Calu3 (cell line): ENCODE results near the gene CACNA1S. TPM values are rescaled to one million over a fixed set of nuclear protein-coding genes. Genes with fewer than 3 reads are reported as not detected.

Source experiments
- BruUV-seq: library from RNA; stranded (reverse); fragments of 400-500 nt; replicated peaks from 2 replicates; lab custom pipeline; 2021; lab: Mats Ljungman, UMichigan
- CTCF ChIA-PET: fragments of 300-600 bp; sonication (Branson Sonifier 250); formaldehyde crosslinking; loops from one replicate; lab custom pipeline; 2022; ENCODE audit warnings: antibody characterized with exemption; lab: Charles Lee
- DNase-seq: peaks from one replicate; pipeline ENCODE4 v3.0.0; 2022
- H3K27ac Mint-ChIP-seq: one replicate; pipeline ENCODE4 v1.8.0; 2022; ENCODE audit warnings: mixed read lengths; ENCODE audit not compliant: unreplicated experiment
- H3K27me3 Mint-ChIP-seq: one replicate; pipeline ENCODE4 v1.8.0; 2022; ENCODE audit warnings: mixed read lengths; ENCODE audit not compliant: unreplicated experiment
- H3K36me3 Mint-ChIP-seq: one replicate; pipeline ENCODE4 v1.8.0; 2022; ENCODE audit warnings: mild to moderate bottlenecking, moderate library complexity, mixed read lengths; ENCODE audit not compliant: insufficient read depth, unreplicated experiment
- H3K4me1 Mint-ChIP-seq: one replicate; pipeline ENCODE4 v1.8.0; 2022; ENCODE audit warnings: mild to moderate bottlenecking, low read depth, mixed read lengths; ENCODE audit not compliant: unreplicated experiment
- H3K4me3 Mint-ChIP-seq: one replicate; pipeline ENCODE4 v1.8.0; 2022; ENCODE audit warnings: mild to moderate bottlenecking, low read depth, moderate library complexity, mixed read lengths; ENCODE audit not compliant: unreplicated experiment
- H3K9me3 Mint-ChIP-seq: one replicate; pipeline ENCODE4 v1.8.0; 2022; ENCODE audit warnings: low read depth, mixed read lengths; ENCODE audit not compliant: unreplicated experiment
- intact Hi-C: fragments of 100-400 bp; cut with micrococcal nuclease; formaldehyde crosslinking; loops from one replicate; pipeline ENCODE4 v1.10.0; 2022; ENCODE audit not compliant: unreplicated experiment
- total RNA-seq: library from RNA; stranded (reverse); gene quantifications from 2 replicates; pipeline ENCODE4 v1.2.3, GENCODE V29; 2022
- TF ChIP-seq, protein P1 (sequence below): fragments of 200-600 bp; IDR thresholded peaks from one replicate; pipeline ENCODE4 v1.8.0; 2022; ENCODE audit warnings: antibody characterized with exemption; ENCODE audit not compliant: unreplicated experiment

Gene CACNA1S
- total RNA-seq, 1 experiment from 2014 or later: not detected

GRCh38 chr1:201002510-201002909 lies 109.7 kb downstream of the CACNA1S start:
- TF ChIP-seq, protein P1, sequence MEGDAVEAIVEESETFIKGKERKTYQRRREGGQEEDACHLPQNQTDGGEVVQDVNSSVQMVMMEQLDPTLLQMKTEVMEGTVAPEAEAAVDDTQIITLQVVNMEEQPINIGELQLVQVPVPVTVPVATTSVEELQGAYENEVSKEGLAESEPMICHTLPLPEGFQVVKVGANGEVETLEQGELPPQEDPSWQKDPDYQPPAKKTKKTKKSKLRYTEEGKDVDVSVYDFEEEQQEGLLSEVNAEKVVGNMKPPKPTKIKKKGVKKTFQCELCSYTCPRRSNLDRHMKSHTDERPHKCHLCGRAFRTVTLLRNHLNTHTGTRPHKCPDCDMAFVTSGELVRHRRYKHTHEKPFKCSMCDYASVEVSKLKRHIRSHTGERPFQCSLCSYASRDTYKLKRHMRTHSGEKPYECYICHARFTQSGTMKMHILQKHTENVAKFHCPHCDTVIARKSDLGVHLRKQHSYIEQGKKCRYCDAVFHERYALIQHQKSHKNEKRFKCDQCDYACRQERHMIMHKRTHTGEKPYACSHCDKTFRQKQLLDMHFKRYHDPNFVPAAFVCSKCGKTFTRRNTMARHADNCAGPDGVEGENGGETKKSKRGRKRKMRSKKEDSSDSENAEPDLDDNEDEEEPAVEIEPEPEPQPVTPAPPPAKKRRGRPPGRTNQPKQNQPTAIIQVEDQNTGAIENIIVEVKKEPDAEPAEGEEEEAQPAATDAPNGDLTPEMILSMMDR: no peak
- no peak overlapping the region for H3K4me3 Mint-ChIP-seq
- CTCF ChIA-PET: interaction anchor here (1.1 kb wide), 1 partner anchor 8 kb away, joined by 3 read pairs; no protein-coding TSS in a partner anchor
- H3K27me3 Mint-ChIP-seq: no peaks in the 10 kb centered on the region
- H3K4me1 Mint-ChIP-seq: no peaks in the 10 kb centered on the region
- DNase-seq: no peak
- no peak overlapping the region for H3K27ac Mint-ChIP-seq
- BruUV-seq: no TSS peak
- H3K9me3 Mint-ChIP-seq: no peaks in the 10 kb centered on the region
- intact Hi-C loops: no loop called here
- H3K36me3 Mint-ChIP-seq: no peaks in the 10 kb centered on the region

GRCh38 chr1:201001962-201002361 lies 110.3 kb downstream of the CACNA1S start:
- intact Hi-C loops: no loop called here
- no peak overlapping the region for H3K27ac Mint-ChIP-seq
- CTCF ChIA-PET: interaction anchor here (1.1 kb wide), 1 partner anchor 9 kb away, joined by 3 read pairs; no protein-coding TSS in a partner anchor
- no peaks in the 10 kb centered on the region for H3K9me3 Mint-ChIP-seq
- no TSS peak for BruUV-seq
- H3K36me3 Mint-ChIP-seq: no peaks in the 10 kb centered on the region
- no peak overlapping the region for H3K4me3 Mint-ChIP-seq
- TF ChIP-seq, protein P1: no peak
- no peaks in the 10 kb centered on the region for H3K4me1 Mint-ChIP-seq
- H3K27me3 Mint-ChIP-seq: no peaks in the 10 kb centered on the region
- DNase-seq: no peak

- CTCF ChIA-PET: interaction anchor here (0.6 to 0.7 kb wide), 2 partner anchors 28 to 145 kb away, joined by 3 read pairs; no protein-coding TSS in a partner anchor
Observed at GRCh38 chr1:201000391-201000790, 111.8 kb downstream of the CACNA1S start.

DNA sequence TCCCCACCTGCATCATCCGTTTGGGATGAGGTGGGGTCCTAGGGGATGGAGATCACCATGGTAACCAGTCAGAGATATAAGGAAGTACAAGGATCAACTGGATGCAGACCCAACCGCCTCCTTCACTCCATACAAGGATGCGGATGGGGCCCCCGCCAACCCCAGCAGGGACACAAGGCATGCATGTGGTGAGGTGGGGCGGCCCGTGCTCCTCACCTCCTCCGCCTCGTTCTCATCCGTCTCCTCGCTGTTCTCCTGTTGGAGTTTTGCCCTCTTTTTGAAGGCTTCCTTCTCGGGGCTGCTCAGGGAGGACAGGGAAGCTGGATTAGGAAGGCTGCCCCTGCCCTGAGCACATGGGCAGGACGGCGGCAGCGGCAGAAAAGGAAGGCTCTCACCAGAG lies 112.6 kb downstream of the CACNA1S start:
- TF ChIP-seq, protein P1: no peak
- no TSS peak for BruUV-seq
- H3K9me3 Mint-ChIP-seq: no peaks in the 10 kb centered on the region
- DNase-seq: no peak
- CTCF ChIA-PET: no interaction called here
- H3K27me3 Mint-ChIP-seq: no peaks in the 10 kb centered on the region
- no peak overlapping the region for H3K4me3 Mint-ChIP-seq
- H3K4me1 Mint-ChIP-seq: no peaks in the 10 kb centered on the region
- H3K27ac Mint-ChIP-seq: no peak overlapping the region
- H3K36me3 Mint-ChIP-seq: no peaks in the 10 kb centered on the region
- intact Hi-C loops: no loop called here

More at GRCh38 chr1:201000391-201000790, 111.8 kb downstream of the CACNA1S start:
- Mint-ChIP-seq H3K4me1 (no peaks in the 10 kb centered on the region), H3K9me3 (no peaks in the 10 kb centered on the region), H3K4me3 (no peak overlapping the region), H3K36me3 (no peaks in the 10 kb centered on the region), H3K27ac (no peak overlapping the region), H3K27me3 (no peaks in the 10 kb centered on the region)
- intact Hi-C loops: no loop called here
- no peak for DNase-seq
- BruUV-seq: no TSS peak
- TF ChIP-seq, protein P1: no peak
